Thymus (tissue), 11 donors: Measurements from ENCODE around the gene GJA3. TPM values are rescaled to one million over a fixed set of nuclear protein-coding genes. Genes with fewer than 3 reads are reported as not detected.

Experiments
- DNase-seq, 9 donors: peaks; one replicate each; pipeline ENCODE4 v3.0.0-alpha.2; 2013; ENCODE audit warnings: low spot score in 9 of 9, low read depth in 6 of 9, missing footprints in 1 of 9
- H3K27ac ChIP-seq, 2 donors: one replicate each; pipeline ENCODE4 v1.5.1; 2013; ENCODE audit warnings: control low read depth in 1 of 2, low read depth in 1 of 2, low read length in 1 of 2, mild to moderate bottlenecking in 1 of 2, moderate library complexity in 1 of 2
- H3K27me3 ChIP-seq, 2 donors: one replicate each; pipeline ENCODE4 v1.5.1; 2013; ENCODE audit warnings: low read length in 1 of 2; ENCODE audit not compliant: control insufficient read depth in 2 of 2, insufficient read depth in 1 of 2
- H3K36me3 ChIP-seq, 2 donors: one replicate each; pipeline ENCODE4 v1.5.1; 2013; ENCODE audit warnings: low read length in 1 of 2, mild to moderate bottlenecking in 1 of 2, moderate library complexity in 1 of 2; ENCODE audit not compliant: control insufficient read depth in 2 of 2, insufficient read depth in 2 of 2
- H3K4me1 ChIP-seq, 2 donors: one replicate each; pipeline ENCODE4 v1.5.1; 2013; ENCODE audit warnings: low read length in 2 of 2; ENCODE audit not compliant: control insufficient read depth in 2 of 2, insufficient read depth in 2 of 2
- H3K4me3 ChIP-seq, 2 donors: one replicate each; pipeline ENCODE4 v1.5.1; 2013; ENCODE audit warnings: low read length in 2 of 2, control low read depth in 1 of 2, mild to moderate bottlenecking in 1 of 2
- H3K9me3 ChIP-seq, 2 donors: one replicate each; pipeline ENCODE4 v1.5.1; 2013; ENCODE audit warnings: low read length in 1 of 2, mild to moderate bottlenecking in 1 of 2; ENCODE audit not compliant: control insufficient read depth in 2 of 2, insufficient read depth in 1 of 2
- WGBS: extraction: QIAGEN DNeasy Blood & Tissue Kit; methylation state at CpG from one replicate; pipeline ENCODE4 v1.1.7; 2013; 5-methylcytosine and 5-hydroxymethylcytosine counted together
- polyA plus RNA-seq: library from polyadenylated mRNA; stranded (reverse); fragments of 200-250 nt; gene quantifications from one replicate; pipeline ENCODE4 v1.2.3, GENCODE V29; 2013
- total RNA-seq: library from RNA; stranded (reverse); fragments of 120-200 nt; gene quantifications from one replicate; pipeline ENCODE4 v1.2.4, GENCODE V29; 2013
- donor health status: healthy.

Gene GJA3
- total and polyA plus RNA-seq, 2 donors = under 0.01 to 0.14 TPM

DNA sequence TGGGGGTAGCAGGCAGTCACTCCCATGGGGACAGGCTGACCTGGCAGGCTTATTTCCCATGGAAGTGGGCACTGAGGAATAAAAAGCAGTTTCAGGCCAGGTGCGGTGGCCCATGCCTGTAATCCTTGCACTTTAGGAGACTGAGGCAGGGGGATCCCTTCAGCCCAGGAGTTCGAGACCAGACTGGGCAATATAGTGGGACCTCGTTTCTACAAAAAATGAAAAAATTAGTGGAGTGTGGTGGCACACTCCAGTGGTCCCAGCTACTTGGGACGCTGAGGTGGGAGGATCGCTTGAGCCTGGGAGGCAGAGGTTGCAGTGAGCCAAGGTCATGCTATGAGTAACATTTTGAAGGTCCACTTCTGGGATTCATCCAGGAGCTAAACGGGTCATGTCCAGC lies 25.9 kb upstream of the GJA3 start:
- H3K27me3 ChIP-seq = peaks cover 4 to 34% of the 10 kb centered on the region in 2 donors
- WGBS = 91% methylated on average over 6 of the region's 6 CpGs
- no peak for DNase-seq

DNA sequence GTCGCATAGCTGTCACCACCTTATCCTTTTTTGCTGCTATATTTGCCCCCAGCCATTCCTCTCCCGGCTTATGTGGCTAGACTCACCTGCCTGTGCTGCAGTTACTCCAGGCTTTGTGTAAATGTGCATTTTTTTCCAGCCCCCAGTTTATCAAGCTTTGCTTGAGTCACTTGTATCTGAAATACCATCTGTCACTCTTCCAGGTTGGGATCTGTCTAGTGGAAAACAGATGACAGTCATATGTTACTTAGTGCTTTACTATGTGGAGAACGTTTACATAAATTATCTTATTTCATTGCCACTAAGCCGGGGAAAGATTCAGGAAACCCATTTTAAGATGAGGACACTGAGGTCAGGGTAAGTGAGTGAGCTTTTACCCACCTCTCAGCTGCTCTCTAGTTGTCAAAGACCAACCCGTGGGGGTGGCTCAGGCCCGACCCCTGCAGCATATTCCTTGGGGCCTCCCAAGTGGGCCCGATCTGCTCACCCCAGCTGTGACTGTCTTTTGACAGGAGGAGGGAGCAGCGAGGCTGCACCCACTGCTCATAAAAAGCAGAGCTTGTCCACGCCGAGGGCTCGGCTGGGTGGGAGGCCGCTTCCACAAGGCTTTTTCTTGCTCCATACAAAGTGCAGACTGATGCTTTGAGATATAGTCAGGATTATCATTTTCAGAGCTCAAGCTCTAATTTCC lies 24.7 kb upstream of the GJA3 start:
- 91% methylated on average over 12 of the region's 12 CpGs for WGBS
- H3K4me3 ChIP-seq = no peak overlapping the region
- H3K9me3 ChIP-seq = no peaks in the 10 kb centered on the region
- H3K27me3 ChIP-seq = peaks cover 0 to 23% of the 10 kb centered on the region in 2 donors
- peaks cover 0 to 10% of the 10 kb centered on the region in 2 donors for H3K4me1 ChIP-seq
- no peak for DNase-seq
- peaks cover 0 to 5% of the 10 kb centered on the region in 2 donors for H3K36me3 ChIP-seq
- no peak overlapping the region for H3K27ac ChIP-seq

More for the DNA sequence above, 25.9 kb upstream of the GJA3 start:
- H3K27ac ChIP-seq = no peak overlapping the region
- peaks cover 6 to 12% of the 10 kb centered on the region in 2 donors for H3K4me1 ChIP-seq
- H3K9me3 ChIP-seq = no peaks in the 10 kb centered on the region
- peaks cover 0 to 5% of the 10 kb centered on the region in 2 donors for H3K36me3 ChIP-seq
- H3K4me3 ChIP-seq = no peak overlapping the region

DNA sequence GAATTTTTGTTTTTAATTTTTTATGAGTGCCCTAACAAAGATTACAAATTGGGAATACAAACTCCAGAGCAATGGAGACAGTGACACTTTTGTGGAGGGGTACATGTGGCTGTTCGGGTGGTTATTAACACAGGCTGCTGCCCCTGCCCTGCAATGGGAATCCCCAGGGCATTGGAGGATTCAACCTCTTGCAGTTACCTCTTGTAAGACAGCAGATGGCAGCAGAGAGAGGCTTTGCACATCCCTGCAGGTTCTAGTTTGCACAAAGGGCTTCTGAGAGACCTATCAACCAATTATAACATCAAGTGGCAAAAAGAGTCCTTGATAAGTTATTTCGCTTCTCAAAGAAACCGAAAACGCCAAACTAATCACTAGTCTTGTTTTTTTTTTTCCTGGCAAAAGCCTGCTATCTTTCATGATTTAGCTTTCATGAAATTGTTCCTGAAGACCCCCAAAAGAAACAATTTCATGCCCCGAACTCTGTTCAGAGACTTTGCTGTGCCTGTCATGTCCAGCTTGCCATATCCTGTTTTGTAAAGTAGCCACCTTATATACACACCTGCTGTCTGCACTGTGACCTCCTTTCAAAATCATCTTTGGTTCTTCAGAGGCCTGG lies 21.5 kb upstream of the GJA3 start:
- H3K9me3 ChIP-seq = no peaks in the 10 kb centered on the region
- no peaks in the 10 kb centered on the region for H3K36me3 ChIP-seq
- H3K4me1 ChIP-seq = peaks cover 0 to 3% of the 10 kb centered on the region in 2 donors
- peaks cover 12 to 33% of the 10 kb centered on the region in 2 donors for H3K27me3 ChIP-seq
- 27% methylated on average over 5 of the region's 5 CpGs for WGBS
- H3K27ac ChIP-seq = no peak overlapping the region
- DNase-seq = peak in 8 of 9 donors; percentile 56 to 84 (median 66)
- no peak overlapping the region for H3K4me3 ChIP-seq

DNA sequence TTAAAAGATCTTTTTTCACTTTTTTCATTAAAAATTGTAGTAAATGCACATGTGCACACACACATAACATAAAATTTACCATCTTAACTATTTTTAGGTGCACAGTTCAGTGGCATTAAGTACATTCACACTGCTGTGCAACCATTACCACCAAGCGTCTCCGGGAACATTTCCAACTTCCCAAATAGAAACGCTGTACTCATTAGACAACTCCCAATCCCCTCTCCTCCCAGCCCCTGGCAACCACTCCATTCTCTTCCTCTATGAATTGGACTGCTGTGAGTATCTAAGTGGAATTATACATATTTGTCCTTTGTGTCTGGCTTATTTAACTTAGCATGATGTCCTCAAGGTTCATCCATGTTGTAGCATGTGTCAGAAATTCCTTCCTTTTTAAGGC lies 20.3 kb upstream of the GJA3 start:
- Histone ChIP-seq H3K4me1 (peaks cover 0 to 3% of the 10 kb centered on the region in 2 donors), H3K4me3 (no peak overlapping the region), H3K9me3 (no peaks in the 10 kb centered on the region), H3K27me3 (peaks cover 16 to 40% of the 10 kb centered on the region in 2 donors), H3K36me3 (no peaks in the 10 kb centered on the region), H3K27ac (no peak overlapping the region)
- 93% methylated on average over 3 of the region's 3 CpGs for WGBS
- no peak for DNase-seq

DNA sequence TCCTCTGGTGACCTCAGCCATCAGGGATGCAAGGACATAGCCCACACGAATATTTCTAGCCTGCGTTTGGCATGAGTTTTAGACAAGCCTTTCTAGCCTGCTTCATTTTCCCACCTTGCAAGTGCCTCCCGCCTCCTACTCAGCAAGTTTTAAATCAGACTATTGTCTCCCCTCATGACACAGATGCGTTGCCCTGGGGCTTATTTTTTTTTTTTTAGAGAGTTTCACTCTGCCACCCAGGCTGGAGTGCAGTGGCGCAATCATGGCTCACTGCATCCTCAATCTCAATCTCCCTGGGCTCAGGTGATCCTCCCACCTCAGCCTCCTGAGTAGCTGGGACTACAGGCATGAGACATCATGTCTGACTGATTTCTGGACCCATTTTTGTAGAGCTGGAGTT lies 17.3 kb upstream of the GJA3 start:
- Histone ChIP-seq H3K4me3 (no peak overlapping the region), H3K4me1 (peaks cover 0 to 3% of the 10 kb centered on the region in 2 donors), H3K27ac (no peak overlapping the region), H3K27me3 (peaks cover 23 to 67% of the 10 kb centered on the region in 2 donors), H3K36me3 (no peaks in the 10 kb centered on the region), H3K9me3 (no peaks in the 10 kb centered on the region)
- DNase-seq = no peak
- WGBS = 94% methylated on average over 5 of the region's 5 CpGs

DNA sequence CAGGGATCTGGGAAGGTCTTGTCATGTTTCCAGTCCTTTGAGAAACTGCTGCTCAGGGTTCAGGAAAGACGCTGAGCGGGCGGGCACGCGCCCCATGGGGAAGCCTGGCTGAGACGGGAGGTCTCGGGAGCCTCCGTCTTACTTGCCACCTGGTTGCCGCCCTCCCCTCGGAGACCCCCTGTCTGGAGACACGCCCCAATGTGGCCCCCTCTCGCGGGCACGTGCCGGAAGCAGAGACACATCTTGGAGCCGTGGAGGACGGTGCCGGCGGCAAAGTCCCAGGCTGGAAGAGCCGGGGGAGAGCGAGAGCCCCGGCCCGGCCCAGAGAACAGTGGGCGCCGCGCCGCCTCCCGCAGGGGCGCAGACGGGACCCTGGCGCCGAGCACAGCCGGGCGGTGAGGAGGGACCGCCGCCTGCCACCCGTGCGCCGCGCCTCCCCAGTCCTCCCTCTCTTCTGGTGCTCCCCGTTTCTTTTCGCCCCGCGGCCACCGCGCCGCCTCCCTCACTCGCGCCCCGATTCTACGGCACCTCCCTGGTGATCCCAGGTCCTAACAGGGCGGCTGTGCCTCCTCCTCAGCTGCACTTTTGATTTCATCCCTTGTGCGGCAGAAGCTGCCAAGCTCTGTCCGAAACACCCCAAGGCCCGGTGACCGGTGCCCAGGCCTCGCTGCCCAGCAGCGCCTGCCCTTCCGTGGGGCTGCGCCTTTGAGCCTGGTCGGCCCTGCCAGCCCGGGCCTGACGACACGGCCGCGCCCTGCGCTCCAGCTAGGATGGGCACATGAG lies 16.4 kb upstream of the GJA3 start:
- DNase-seq = no peak

DNA sequence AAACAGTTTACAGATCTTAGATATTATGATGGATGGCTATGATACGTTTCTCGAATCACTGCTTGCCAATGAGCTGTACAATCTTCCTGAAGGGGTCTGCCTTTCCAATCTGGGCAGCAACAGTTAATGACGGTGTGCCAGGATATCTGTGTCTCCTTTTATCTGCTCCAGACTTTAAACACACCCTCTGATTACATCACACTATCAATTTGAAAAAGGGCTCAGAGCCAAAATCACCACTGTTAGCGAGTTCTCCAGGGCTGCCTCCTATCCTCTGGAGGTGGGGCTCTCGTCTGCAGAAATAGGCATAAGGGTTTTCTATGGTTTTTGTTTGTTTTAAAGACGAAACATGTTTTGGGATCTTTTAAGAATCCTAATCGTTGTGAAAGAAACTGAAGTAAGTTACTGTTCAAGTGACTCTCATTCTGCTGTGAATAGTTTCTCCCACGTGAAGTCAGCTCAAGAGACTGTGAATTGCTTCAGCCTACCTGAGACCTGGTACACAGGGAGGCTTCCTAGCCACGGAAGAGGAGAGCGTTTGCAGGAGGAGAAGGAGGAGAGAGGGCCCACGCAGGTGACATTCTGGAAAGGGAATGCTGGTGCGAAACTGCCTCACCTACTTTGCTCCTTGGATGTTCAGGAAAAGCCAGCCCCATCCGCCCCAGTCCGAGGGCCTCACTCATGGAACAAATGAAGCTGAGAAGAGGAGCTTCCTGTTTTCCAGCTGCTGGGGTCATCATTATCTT lies 15.2 kb upstream of the GJA3 start:
- 83% methylated on average over 14 of the region's 14 CpGs for WGBS
- no peaks in the 10 kb centered on the region for H3K36me3 ChIP-seq
- no peak overlapping the region for H3K4me3 ChIP-seq
- no peaks in the 10 kb centered on the region for H3K4me1 ChIP-seq
- H3K27me3 ChIP-seq = peaks cover 23 to 74% of the 10 kb centered on the region in 2 donors
- no peak overlapping the region for H3K27ac ChIP-seq
- no peak for DNase-seq
- no peaks in the 10 kb centered on the region for H3K9me3 ChIP-seq

More for the DNA sequence above, 16.4 kb upstream of the GJA3 start:
- Histone ChIP-seq H3K27ac (no peak overlapping the region), H3K36me3 (no peaks in the 10 kb centered on the region), H3K4me1 (no peaks in the 10 kb centered on the region), H3K4me3 (no peak overlapping the region), H3K9me3 (no peaks in the 10 kb centered on the region), H3K27me3 (peaks cover 23 to 69% of the 10 kb centered on the region in 2 donors)
- WGBS = 62% methylated on average over 67 of the region's 67 CpGs

DNA sequence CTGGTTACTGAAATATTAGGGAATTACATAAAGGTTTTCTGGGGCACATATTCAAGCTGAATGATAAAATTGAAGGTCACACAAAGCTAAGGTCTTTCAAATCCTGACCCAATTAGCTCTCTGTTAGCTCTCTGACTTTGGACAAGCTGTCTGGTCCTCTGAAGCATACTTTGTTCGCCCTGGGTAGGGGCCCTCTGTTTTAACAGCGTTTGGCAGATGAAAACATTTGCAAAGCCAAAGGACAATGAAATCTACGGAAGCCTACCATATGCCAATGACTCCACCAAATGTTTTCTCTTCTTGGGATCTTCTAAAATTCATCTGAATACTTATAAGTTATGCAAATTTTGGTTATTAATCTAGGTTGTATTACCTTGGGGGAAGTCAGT lies 14.5 kb upstream of the GJA3 start:
- Histone ChIP-seq H3K4me1 (no peaks in the 10 kb centered on the region), H3K27ac (no peak overlapping the region), H3K27me3 (peaks cover 23 to 73% of the 10 kb centered on the region in 2 donors), H3K36me3 (no peaks in the 10 kb centered on the region), H3K4me3 (no peak overlapping the region), H3K9me3 (no peaks in the 10 kb centered on the region)
- WGBS = 98% methylated on average over 3 of the region's 3 CpGs
- DNase-seq = no peak
